HepG2 (cell line): ENCODE data around the gene SGSM1. TPM values are rescaled to one million over a fixed set of nuclear protein-coding genes. Genes with fewer than 3 reads are reported as not detected.
A peak's percentile ranks its signal among the peaks of the same experiment; 100 is the strongest.

Experiments
- ATAC-seq: fragments of 200-7000 bp; cut with Tn5 transposase; 3 replicates; pipeline ENCODE4 v1.9.1; 2020; ENCODE audit warnings: mild to moderate bottlenecking, moderate library complexity
- BruUV-seq: library from RNA; stranded (reverse); fragments of 400-500 nt; replicated peaks from 2 replicates; lab custom pipeline; 2021; lab: Mats Ljungman, UMichigan
- CTCF ChIA-PET: fragments of 300-600 bp; formaldehyde crosslinking; extraction: SDS; loops from one replicate; lab custom pipeline; 2021; ENCODE audit warnings: low total read pairs, inconsistent platforms, low intra/inter-chr PET ratio; lab: Yijun Ruan, JAX
- POLR2A ChIA-PET: fragments of 350-600 bp; sonication (Branson Sonifier 250); formaldehyde crosslinking; loops from one replicate; lab custom pipeline; 2020; ENCODE audit warnings: antibody characterized with exemption, inconsistent platforms; lab: Yijun Ruan, JAX
- DNase-seq: peaks from one replicate; pipeline ENCODE4 v3.0.0-alpha.2; 2015; ENCODE audit warnings: low spot score
- FAIRE-seq: peaks from 3 replicates; lab custom pipeline; 2011; peaks lifted over from hg19 to GRCh38; lab: Jason Lieb, UNC
- H2AFZ ChIP-seq: one replicate; pipeline ENCODE4 v1.6.1; 2011; ENCODE audit warnings: low read length, inconsistent platforms
- H3K27ac ChIP-seq: fragments of 300-600 bp; 3 replicates; pipeline ENCODE4 v1.8.0; 2011; ENCODE audit warnings: mixed run types, mild to moderate bottlenecking, mixed read lengths, low read length, inconsistent platforms; ENCODE audit not compliant: insufficient read depth; ENCODE audit errors: extremely low read length
- H3K27me3 ChIP-seq, 2 experiments: fragments of 200-600 bp in 1 of 2; 2 replicates in 1 of 2; 3 replicates in 1 of 2; pipeline versions ENCODE4 v1.6.0 to v1.8.0; 2011; ENCODE audit warnings: low read length in 2 of 2, mild to moderate bottlenecking in 2 of 2, moderate library complexity in 2 of 2, inconsistent platforms in 1 of 2; ENCODE audit not compliant: insufficient read depth in 2 of 2, control insufficient read depth in 1 of 2
- H3K36me3 ChIP-seq, 2 experiments: fragments of 200-600 bp in 1 of 2; replicated peaks in 1 of 2; 2 replicates in 1 of 2; 3 replicates in 1 of 2; pipeline versions ENCODE4 v1.5.1 to v1.8.0; 2011; ENCODE audit warnings: low read length in 2 of 2, inconsistent platforms in 1 of 2; ENCODE audit not compliant: insufficient read depth in 2 of 2, control insufficient read depth in 1 of 2
- H3K4me1 ChIP-seq: 2 replicates; pipeline ENCODE4 v1.5.1; 2012; ENCODE audit warnings: low read length, inconsistent platforms; ENCODE audit not compliant: insufficient read depth
- H3K4me2 ChIP-seq: 2 replicates; pipeline ENCODE4 v1.6.0; 2011; ENCODE audit warnings: low read depth, low read length, inconsistent platforms
- H3K4me3 ChIP-seq, 3 experiments: fragments of 200-600 bp in 1 of 3; sonication (generic), shearing (Covaris generic) in 1 of 3; replicated peaks in 1 of 3; 2 replicates each; pipeline ENCODE4 v1.5.1; 2011 to 2016; ENCODE audit warnings: low read length in 3 of 3, inconsistent platforms in 2 of 3, low read depth in 2 of 3, mild to moderate bottlenecking in 2 of 3, control low read depth in 1 of 3, mixed read lengths in 1 of 3; ENCODE audit not compliant: insufficient read depth in 1 of 3
- H3K79me2 ChIP-seq: one replicate; pipeline ENCODE4 v1.6.1; 2011; ENCODE audit warnings: low read length, inconsistent platforms; ENCODE audit not compliant: insufficient read depth
- H3K9ac ChIP-seq: 2 replicates; pipeline ENCODE4 v1.6.0; 2011; ENCODE audit warnings: mild to moderate bottlenecking, low read depth, low read length, inconsistent platforms; ENCODE audit not compliant: insufficient read depth
- H3K9me3 ChIP-seq: 2 replicates; pipeline ENCODE4 v1.5.1; 2012; ENCODE audit warnings: mild to moderate bottlenecking, low read length
- H4K20me1 ChIP-seq: 2 replicates; pipeline ENCODE4 v1.6.0; 2011; ENCODE audit warnings: inconsistent platforms, mild to moderate bottlenecking, low read length, moderate library complexity; ENCODE audit not compliant: insufficient read depth
- GFI1 ChIP-seq: sonication (generic); formaldehyde crosslinking; IDR thresholded peaks from 2 replicates; pipeline ENCODE4 v1.5.0; 2020; ENCODE audit warnings: missing genetic modification reagents, mild to moderate bottlenecking, borderline replicate concordance
- GLMP ChIP-seq: sonication (generic); formaldehyde crosslinking; IDR thresholded peaks from 2 replicates; pipeline ENCODE4 v1.9.0; 2021; ENCODE audit warnings: missing genetic modification reagents, mild to moderate bottlenecking, borderline replicate concordance
- MNT ChIP-seq: fragments of 450-650 bp; IDR thresholded peaks from 2 replicates; pipeline ENCODE4 v1.6.1; 2016
- NR2C2 ChIP-seq: sonication (generic); formaldehyde crosslinking; IDR thresholded peaks from 2 replicates; pipeline ENCODE4 v1.4.0; 2020; ENCODE audit warnings: missing genetic modification reagents, mild to moderate bottlenecking, moderate library complexity, borderline replicate concordance
- ZBTB40 ChIP-seq, 2 experiments: fragments of 450-650 bp in 1 of 2; sonication (generic) in 1 of 2; formaldehyde crosslinking in 1 of 2; IDR thresholded peaks; 2 replicates each; pipeline versions ENCODE4 v1.6.1 to v1.8.0; 2016 to 2022; ENCODE audit warnings: antibody characterized with exemption in 1 of 2, mild to moderate bottlenecking in 1 of 2, missing genetic modification reagents in 1 of 2
- ZKSCAN5 ChIP-seq: sonication (generic); formaldehyde crosslinking; IDR thresholded peaks from 2 replicates; pipeline ENCODE4 v1.5.1; 2020; ENCODE audit warnings: mild to moderate bottlenecking, missing genetic modification reagents
- ZNF224 ChIP-seq: sonication (generic); formaldehyde crosslinking; IDR thresholded peaks from 2 replicates; pipeline ENCODE4 v1.5.0; 2020; ENCODE audit warnings: mild to moderate bottlenecking, missing genetic modification reagents
- ZNF552 ChIP-seq: sonication (generic); formaldehyde crosslinking; IDR thresholded peaks from 2 replicates; pipeline ENCODE4 v1.9.0; 2022; ENCODE audit warnings: missing genetic modification reagents, mild to moderate bottlenecking, borderline replicate concordance
- ZNF644 ChIP-seq: IDR thresholded peaks from 2 replicates; pipeline ENCODE4 v1.6.1; 2016; ENCODE audit warnings: low read depth
- WGBS: methylation state at CpG from one replicate; pipeline ENCODE4 v1.1.6; 2017; ENCODE audit warnings: low lambda C conversion rate; 5-methylcytosine and 5-hydroxymethylcytosine counted together
- in situ Hi-C: cut with HindIII; loops from 2 replicates; pipeline ENCODE4 v1.10.0; 2017; ENCODE audit warnings: low pct_unique_long_range_greater_than_20kb; ENCODE audit not compliant: extremely low pct_ligation_motif_present
- intact Hi-C: fragments of 100-400 bp; cut with micrococcal nuclease; formaldehyde crosslinking; loops from one replicate; pipeline ENCODE4 v1.10.0; 2022; ENCODE audit not compliant: unreplicated experiment
- polyA plus RNA-seq, 8 experiments: library from polyadenylated mRNA; depleted of rRNA in 3 of 8; stranded (reverse) in 7 of 8; unstranded in 1 of 8; fragments of >200 nt; fragmentation: Illumina TruSeq in 4 of 8; extraction: Trizol in 4 of 8; gene quantifications; 2 replicates each; pipeline versions ENCODE4 v1.2.1 to v1.2.3, GENCODE V29; 2011 to 2016; ENCODE audit warnings: low read depth in 4 of 8, missing spikeins in 1 of 8, mixed read lengths in 1 of 8; ENCODE audit not compliant: insufficient read depth in 1 of 8
- total RNA-seq, 5 experiments: library from RNA; depleted of rRNA; stranded (reverse); fragments of >200 nt; fragmentation: Illumina TruSeq; extraction: Trizol; gene quantifications; 2 replicates each; pipeline ENCODE4 v1.2.3, GENCODE V29; 2016; ENCODE audit warnings: low read depth in 1 of 5

SGSM1 gene
- total and polyA plus RNA-seq, 2 of the 13 experiments (the other 11 are each of a cell fraction or from before 2014, with no cell fraction given) = 0.07 TPM; not detected in 1

GRCh38 chr22:24833881-24834495, 28.0 kb downstream of the SGSM1 start:
- WGBS = 10% methylated on average over 2 of the region's 8 CpGs
- BruUV-seq = no TSS peak

More at GRCh38 chr22:24833881-24834495, 28.0 kb downstream of the SGSM1 start:
- Histone ChIP-seq H2AFZ (no peak overlapping the region), H3K27ac (no peak overlapping the region), H3K27me3 (peaks cover 3 to 18% of the 10 kb centered on the region in 2 experiments; a peak in 3 of 5 replicates), H3K4me3 (no peak overlapping the region), H3K36me3 (no peaks in the 10 kb centered on the region), H3K79me2 (no peaks in the 10 kb centered on the region), H4K20me1 (no peaks in the 10 kb centered on the region), H3K4me1 (peaks cover 12% of the 10 kb centered on the region), H3K9me3 (0 out of 2 replicates have a peak, but pooled peaks cover 6% of the 10 kb centered on the region), H3K9ac (no peak overlapping the region), H3K4me2 (no peak overlapping the region)
- ChIA-PET POLR2A (no interaction called here), CTCF (no interaction called here)
- TF ChIP-seq ZNF552 (no peak), ZNF644 (CRISPR knock-in tag) (no peak), GFI1 (CRISPR knock-in tag) (no peak), ZBTB40 (IDR thresholded peaks at IDR 0.05) (no peak), ZBTB40 (CRISPR knock-in tag; IDR thresholded peaks at IDR 0.05) (peak; percentile 63; the same call in 1 of the 2 replicates), MNT (peak; percentile 70), NR2C2 (CRISPR knock-in tag) (no peak), ZNF224 (CRISPR knock-in tag) (no peak), GLMP (CRISPR knock-in tag) (no peak), ZKSCAN5 (CRISPR knock-in tag) (no peak)
- ATAC-seq = no peak
- no peak for FAIRE-seq
- intact Hi-C loops = no loop called here
- no peak for DNase-seq
- in situ Hi-C loops = no loop called here
